Uterine smooth muscle cell (primary cell): Measurements from ENCODE around the gene CXCR2. TPM values are rescaled to one million over a fixed set of nuclear protein-coding genes. Genes with fewer than 3 reads are reported as not detected.

ENCODE experiments used
- total RNA-seq: library from RNA; depleted of rRNA; stranded (reverse); fragments of >200 nt; gene quantifications from 2 replicates; pipeline ENCODE4 v1.2.3, GENCODE V29; 2014

Gene CXCR2
- not detected in 2 replicates for total RNA-seq

DNA sequence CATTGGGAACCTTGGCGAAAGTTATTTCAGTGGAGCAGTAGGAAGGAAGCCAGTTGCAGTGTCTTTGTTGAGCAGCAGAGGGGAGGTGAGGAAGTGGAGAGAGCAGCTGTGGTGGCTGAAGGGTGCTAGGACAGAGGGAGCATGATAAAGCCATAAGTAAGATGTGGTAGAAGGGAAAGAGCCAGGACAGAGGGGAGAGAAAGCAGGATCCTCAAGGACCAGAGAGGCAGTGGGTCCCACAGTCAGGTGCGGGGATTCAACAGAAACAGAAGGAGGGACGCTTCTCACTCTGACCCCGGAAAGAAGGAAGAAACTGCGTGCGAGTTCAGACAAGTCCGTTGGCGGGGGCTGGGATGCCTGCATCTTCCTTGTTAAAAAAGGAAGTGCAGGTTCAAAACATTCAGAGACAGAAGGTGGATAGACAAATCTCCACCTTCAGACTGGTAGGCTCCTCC, at the start of gene CXCR2:
Gene CXCR2 (plus strand): TSS at position 403 of the 455 bp plus-strand sequence. CDS start 8,774 bp downstream, outside the sequence.

DNA sequence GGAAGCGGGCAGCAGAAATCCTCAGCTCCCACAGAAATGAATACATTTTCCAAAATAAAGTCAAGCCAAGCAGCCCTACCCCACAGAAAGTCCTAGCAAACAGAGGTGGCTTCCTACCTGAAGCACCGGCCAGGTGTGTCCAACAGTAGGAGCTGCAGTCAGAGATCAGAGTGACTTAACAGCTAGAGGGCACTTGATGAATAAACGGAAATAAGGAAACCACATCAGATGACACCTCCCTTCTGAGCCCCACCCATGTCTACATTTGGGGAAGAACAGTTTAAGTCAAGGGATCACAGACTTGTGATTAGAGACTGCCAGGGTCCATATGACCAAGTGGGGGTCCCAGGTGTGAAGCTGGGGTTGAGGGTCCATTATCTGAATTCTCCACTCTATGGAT, 41.0 kb downstream of the CXCR2 start, which contains the start of gene CXCR1:
Gene CXCR1 (minus strand): TSS at position 172 of the 400 bp plus-strand sequence. CDS start 1,751 bp downstream, outside the sequence.

Other genes with a start within 250 kb of the CXCR2 start
- 64.6 and 97.8 TPM in 2 replicates for gene TNS1, start 123.0 kb upstream of the CXCR2 start, total RNA-seq
- gene RUFY4, start 56.8 kb upstream of the CXCR2 start, total RNA-seq: not detected in 2 replicates
- gene CXCR1, start 40.9 kb downstream of the CXCR2 start, total RNA-seq: not detected in 2 replicates
- gene ARPC2, start 91.2 kb downstream of the CXCR2 start, total RNA-seq: 300 and 448 TPM in 2 replicates
- gene GPBAR1, start 135.0 kb downstream of the CXCR2 start, total RNA-seq: 0.12 TPM in 1 of 2 replicates, not detected in the other
- gene AAMP, start 144.1 kb downstream of the CXCR2 start, total RNA-seq: 160 and 195 TPM in 2 replicates
- 24.0 and 24.2 TPM in 2 replicates for gene PNKD, start 144.5 kb downstream of the CXCR2 start, total RNA-seq
- 144 and 215 TPM in 2 replicates for gene TMBIM1, start 166.5 kb downstream of the CXCR2 start, total RNA-seq
- not detected in 2 replicates for gene CATIP, start 230.8 kb downstream of the CXCR2 start, total RNA-seq